ENCODE measurements around the gene HLA-DRA.
A peak's percentile ranks its signal among the peaks of the same experiment; 100 is the strongest.
"Not testable (repeated sequence)": the region's sequence is repeated elsewhere in the genome, so short reads cannot be mapped to it uniquely, and the experiment has no call there.

HLA-DRA gene

DNA sequence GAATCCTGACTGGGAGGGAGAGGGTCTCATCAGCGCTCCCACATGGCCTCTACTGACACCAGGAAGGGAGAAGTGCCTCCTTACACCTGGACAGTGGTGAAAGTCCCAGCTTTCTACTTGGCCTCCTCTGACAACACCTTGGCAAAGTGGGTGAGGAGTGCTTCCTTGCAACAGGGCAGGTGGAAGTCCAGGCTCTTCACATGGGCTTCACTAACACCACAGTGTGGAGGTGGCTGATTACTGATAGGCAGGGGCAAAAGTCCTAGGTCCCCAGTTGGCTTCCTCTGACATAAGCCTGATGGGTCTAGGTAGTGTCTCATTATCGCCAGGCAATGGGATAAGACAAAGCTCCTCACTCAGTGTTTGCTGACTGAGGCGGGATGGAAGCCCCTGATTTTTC, 9.5 kb upstream of the HLA-DRA start:
- no peak for DNase-seq (ENCODE audit: low read depth in 1 of 2, low spot score in 1 of 2)

DNA sequence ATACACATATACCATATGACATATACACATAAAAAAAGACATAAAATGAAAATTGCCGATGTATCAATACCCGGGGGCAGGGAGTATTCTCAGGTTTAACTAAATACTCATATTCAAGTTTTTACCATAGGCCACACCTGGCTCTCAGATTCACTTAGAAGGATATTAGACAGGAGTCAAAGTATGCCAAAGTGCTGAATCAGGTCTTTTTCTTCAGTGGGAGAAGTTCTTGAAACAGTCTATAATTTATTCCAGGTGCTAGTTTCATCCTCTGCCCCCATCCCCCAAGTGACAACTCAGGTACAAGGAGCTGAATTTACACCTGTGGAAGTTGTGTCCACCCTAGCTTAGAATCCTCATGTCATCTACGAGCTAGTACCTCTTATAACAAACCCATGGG, 8.5 kb upstream of the HLA-DRA start:
- DNase-seq (ENCODE audit: low read depth in 1 of 2, low spot score in 1 of 2): no peak

DNA sequence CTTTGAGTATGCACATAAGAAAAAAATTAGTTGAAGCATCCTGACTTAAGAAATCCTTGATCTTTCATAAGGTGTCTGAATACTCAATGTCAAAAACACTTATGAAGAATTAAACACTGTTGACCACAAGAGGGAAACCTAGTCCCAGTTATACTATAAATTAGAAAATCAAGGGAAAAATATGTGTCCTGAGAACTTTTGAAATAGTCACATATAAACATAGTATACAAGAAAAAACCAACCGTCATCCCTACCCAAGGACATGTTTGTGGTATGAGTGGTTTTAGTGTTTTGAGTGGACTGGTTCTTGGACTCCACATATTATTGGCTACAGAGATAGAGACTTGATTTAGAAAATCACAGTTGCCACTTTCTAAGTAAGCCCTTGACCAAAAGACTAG, 7.6 kb upstream of the HLA-DRA start:
- no peak for DNase-seq (ENCODE audit: low read depth in 1 of 2, low spot score in 1 of 2)

DNA sequence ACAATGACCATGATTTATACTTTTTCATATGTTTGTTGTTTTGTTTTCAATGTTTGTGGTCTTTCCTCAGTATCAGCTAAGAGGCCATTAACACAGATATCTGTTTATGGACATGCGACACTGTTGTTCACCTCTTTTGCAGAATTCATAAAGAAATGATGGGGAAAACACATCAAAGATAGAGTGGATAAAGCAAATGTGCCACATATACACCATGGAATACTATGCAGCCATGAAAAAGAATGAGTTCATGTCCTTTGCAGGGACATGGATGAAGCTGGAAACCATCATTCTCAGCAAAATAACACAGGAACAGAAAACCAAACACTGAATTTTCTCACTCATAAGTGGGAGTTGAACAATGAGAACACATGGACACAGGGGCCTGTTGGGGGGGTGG, 5.7 kb upstream of the HLA-DRA start:
- not testable (repeated sequence) for DNase-seq (ENCODE audit: low read depth in 1 of 2, low spot score in 1 of 2)

DNA sequence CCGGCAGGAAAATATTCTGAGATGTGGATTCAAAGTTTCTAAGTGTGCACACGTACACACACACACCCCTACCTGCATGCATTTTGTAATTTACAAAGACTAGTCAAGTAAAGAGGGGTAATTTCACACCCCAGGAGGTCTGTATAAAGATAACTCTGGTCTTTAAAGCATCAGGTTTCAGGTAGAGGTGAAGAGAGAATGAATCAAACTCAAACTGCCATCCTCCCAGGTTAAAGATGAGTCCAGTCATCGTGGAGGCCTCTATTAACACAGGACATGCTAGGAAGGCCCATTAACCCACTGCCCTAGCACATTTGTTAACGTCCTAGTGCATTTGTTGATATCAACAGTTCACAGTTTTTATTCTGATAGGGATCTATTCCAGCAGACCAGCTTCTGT, 3.5 kb upstream of the HLA-DRA start:
- no peak for DNase-seq (ENCODE audit: low read depth in 1 of 2, low spot score in 1 of 2)

DNA sequence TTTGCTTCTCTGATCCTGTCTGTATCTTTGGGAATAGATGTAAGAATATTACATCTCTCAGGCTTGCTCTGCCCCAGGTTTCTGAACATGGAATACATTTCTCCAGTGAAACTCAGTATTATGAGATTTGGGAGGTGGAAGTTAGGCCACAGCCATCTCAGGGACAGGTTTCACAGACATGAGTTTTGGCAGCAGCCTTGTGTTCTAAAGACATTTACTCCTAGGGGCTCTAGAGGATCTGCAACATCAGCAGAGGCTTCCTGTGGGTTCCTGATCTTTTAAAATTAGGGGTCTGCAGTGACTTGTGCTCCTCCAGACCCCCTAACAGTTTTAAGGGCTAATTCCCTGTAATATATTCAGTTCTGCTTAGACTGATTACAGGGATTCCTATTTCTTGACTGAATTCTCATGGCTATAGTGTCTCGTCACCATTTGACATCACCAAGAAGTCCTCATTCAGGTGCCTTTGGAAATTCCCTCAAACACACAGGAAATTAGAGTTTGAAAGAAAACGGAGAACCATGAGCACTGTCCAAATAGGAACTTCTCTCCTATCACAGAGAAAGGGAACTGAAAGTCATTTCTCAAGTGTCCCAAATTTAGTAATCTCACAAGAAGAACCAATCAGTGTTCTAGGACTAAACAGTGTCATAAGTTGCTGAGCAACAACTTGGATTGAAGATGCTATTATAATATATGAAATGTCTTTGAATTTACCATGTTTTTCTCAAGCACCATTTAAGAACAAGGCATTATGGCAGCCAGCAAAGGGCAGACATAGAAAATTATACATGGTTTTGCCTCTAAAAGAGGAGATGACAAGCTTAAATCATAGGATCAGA, 2.5 kb upstream of the HLA-DRA start:
- no peak for DNase-seq (ENCODE audit: low read depth in 1 of 2, low spot score in 1 of 2)

DNA sequence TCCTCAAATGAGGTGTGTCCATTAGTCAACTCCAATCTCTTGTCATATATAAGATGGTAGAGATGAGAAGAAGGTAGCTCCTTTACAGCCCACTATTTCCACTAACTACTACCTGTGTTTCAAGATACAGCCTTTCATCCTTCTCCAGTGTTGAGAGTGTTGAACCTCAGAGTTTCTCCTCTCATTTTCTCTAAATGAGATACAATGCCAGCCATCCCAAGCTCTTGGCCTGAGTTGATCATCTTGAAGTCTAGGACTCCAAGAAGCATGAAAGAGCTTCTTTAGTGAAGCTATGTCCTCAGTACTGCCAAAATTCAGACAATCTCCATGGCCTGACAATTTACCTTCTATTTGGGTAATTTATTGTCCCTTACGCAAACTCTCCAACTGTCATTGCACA, 548 bp upstream of the HLA-DRA start:
- no peak for DNase-seq (ENCODE audit: low read depth in 1 of 2, low spot score in 1 of 2)

DNA sequence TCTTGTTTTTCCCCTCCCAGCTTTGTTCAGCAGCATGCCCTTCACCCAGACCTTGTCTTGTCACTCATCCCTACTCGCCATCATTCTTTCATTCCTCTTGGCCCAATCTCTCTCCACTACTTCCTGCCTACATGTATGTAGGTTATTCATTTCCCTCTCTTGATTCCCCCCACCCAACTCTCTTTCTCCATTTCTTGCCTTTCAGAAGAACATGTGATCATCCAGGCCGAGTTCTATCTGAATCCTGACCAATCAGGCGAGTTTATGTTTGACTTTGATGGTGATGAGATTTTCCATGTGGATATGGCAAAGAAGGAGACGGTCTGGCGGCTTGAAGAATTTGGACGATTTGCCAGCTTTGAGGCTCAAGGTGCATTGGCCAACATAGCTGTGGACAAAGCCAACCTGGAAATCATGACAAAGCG, 2.6 kb downstream of the HLA-DRA start:
- no peak for DNase-seq (ENCODE audit: low read depth in 1 of 2, low spot score in 1 of 2)

DNA sequence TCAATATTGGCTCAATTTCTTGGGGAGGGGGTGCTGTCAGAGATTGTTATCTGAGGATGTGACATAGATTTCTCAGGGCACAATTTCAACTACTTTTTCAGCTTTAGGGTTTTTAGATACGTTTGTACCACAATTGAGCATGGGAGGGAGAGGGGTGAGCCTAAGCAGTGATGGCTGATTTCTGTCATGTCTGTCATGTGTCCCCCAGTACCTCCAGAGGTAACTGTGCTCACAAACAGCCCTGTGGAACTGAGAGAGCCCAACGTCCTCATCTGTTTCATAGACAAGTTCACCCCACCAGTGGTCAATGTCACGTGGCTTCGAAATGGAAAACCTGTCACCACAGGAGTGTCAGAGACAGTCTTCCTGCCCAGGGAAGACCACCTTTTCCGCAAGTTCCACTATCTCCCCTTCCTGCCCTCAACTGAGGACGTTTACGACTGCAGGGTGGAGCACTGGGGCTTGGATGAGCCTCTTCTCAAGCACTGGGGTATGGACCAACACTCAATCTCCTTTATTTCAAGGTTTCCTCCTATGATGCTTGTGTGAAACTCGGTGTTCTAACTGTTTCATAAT, 3.4 kb downstream of the HLA-DRA start:
- DNase-seq (ENCODE audit: low read depth in 1 of 2, low spot score in 1 of 2): no peak

DNA sequence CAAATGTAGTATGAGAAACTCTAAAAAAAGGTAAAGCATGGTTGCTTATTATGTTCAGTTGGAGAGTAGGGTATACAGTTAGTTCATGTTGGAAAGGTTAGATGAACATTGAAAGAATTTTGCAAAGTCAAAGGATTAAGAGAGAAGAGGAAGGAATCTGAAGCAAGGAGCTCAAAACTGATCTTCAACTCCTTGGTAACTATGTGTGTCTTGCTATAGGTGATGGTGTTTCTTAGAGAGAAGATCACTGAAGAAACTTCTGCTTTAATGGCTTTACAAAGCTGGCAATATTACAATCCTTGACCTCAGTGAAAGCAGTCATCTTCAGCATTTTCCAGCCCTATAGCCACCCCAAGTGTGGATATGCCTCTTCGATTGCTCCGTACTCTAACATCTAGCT, 4.7 kb downstream of the HLA-DRA start:
- DNase-seq (ENCODE audit: low read depth in 1 of 2, low spot score in 1 of 2): no peak

DNA sequence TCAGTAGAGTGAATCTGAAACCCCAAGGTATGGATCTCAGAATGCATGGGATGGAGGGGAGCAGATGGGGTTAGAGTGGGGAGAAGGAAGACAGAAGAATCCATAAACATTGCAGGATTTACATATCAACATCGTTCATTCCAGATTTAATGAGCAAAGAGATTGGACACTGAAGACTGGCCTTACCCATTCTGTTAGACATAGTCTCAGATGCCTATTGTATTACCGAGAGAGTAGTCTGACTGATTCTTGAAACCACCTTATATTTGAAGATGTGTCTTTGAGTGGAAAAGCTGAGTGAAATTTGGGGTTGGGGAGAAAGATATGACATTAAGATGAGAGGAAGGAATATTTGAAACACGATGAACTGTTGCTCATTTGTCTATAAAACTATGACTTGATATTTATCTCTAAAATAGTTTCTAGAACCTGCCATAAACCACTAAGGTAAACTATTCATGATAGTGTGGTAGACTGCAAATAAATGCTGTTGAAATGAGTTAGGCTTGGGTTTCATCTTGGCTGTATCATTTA, 5.7 kb downstream of the HLA-DRA start:
- DNase-seq (ENCODE audit: low read depth in 1 of 2, low spot score in 1 of 2): no peak

DNA sequence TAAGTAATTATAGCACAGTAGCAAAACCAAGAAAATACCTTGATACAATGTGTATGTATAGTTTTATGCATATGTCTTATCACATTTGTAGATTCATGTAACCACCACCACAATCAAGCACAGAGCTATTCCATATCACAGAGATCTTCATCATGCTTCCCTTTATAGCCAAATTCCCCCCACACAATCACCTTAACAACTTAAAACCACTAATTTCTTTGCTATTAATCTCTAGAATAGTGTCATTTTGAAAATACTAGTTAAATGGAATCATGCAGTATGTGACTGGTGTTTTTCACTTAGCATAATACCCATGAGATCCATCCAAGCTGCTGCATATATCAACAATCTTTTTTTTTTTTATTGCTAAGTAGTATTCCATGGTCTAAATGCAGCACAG, 8.2 kb downstream of the HLA-DRA start:
- no peak for DNase-seq (ENCODE audit: low read depth in 1 of 2, low spot score in 1 of 2)

DNA sequence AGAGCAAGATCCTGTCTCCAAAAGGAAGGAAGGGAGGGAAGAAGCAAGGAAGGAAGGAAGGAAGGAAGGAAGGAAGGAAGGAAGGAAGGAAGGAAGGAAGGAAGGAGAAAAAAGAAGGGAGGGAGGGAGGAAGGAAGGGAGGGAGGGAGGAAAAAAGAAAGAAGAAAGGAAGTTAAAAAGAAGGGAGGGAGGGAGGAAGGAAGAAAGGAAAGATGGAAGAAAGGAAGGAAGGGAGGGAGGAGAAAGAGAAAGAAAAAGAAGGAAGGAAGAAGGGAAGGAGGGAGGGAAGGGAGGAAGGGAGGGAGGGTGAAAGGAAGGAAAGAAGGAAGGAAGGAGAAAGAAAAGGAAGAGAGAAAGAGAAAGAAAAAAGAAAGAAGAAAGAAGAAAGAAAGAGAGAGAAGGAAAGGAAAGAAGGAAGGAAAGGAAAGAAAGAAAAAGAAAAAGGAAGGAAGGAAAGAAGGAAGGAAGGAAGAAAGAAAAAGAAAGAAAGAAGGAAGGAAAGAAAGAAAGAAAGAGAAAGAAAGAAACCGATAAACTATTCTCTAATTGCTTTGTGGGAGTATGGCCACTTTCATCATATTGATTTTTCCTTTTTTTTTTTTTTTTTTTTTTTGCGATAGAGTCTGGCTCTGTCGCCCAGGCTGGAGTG, 9.5 kb downstream of the HLA-DRA start:
- DNase-seq (ENCODE audit: low read depth in 1 of 2, low spot score in 1 of 2): no peak

DNA sequence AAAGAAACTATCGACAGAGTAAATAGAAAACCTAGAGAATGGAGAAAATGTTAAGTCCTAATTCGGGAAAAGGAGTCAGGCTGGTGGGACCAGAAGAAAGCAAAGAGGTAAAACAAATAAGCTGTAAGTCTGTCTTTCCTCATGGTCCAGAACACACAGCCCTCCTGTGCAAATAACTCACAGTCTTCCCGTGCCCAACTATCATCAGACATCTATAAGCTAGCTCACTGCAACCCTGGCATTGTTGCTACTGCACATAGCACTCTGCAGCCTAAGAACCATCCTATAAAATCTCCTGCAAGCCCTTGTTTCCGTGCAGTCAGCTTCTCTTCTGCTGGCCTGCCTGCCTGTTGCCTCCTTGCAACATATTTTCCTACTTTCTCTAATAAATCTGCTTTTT, 17.4 kb downstream of the HLA-DRA start:
- no peak for DNase-seq (ENCODE audit: low read depth in 1 of 2, low spot score in 1 of 2)

DNA sequence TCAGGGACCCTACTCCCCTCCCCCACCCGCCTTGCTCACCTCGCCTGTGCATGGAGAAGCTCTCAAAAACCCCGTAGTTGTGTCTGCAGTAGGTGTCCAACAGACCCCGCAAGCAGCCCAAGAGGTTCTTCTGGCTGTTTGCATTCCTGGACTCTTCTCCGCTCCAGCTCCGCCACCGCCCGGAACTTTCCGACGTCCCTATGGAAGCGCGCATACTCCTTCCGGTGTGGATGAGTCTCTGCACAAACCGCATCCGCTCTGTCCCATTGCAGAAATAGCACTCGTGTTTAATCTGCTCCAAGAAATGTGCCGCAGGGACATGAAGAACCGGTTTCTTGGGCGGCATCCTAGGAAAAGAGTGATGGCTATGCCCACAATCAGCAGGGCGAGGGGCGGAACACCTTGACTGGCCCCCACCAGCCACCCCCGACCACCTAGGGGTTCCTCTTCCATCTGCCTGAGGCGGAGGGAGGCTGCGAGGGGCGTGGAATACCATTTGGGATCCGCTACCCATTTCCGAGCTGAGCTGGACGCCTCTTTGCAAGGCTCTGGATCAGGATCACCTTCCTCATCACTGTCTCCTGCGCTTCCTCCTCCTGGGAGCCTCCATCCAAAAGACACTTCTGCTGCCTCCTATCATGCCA, 20.2 kb downstream of the HLA-DRA start:
- no peak for DNase-seq (ENCODE audit: low read depth in 1 of 2, low spot score in 1 of 2)

DNA sequence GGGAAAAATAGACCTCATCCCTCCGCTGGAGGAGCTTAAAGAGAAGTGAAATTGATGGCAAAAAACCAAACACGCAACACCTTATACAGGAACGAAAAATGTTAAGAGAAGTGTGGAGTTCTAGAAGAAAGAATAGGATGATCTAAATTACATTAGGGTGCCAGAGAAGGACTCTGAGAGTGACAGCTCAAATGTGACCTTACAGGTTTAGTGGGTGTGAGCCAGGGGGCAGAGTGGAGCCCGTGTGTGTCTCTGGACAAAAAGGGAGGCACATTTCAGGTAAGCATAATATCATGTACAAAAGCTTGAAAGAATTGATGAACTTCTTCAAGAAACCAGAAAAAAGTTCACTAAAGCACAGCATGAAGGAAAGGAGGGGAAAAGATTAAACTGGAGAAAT, 20.8 kb downstream of the HLA-DRA start:
- no peak for DNase-seq (ENCODE audit: low read depth in 1 of 2, low spot score in 1 of 2)

DNA sequence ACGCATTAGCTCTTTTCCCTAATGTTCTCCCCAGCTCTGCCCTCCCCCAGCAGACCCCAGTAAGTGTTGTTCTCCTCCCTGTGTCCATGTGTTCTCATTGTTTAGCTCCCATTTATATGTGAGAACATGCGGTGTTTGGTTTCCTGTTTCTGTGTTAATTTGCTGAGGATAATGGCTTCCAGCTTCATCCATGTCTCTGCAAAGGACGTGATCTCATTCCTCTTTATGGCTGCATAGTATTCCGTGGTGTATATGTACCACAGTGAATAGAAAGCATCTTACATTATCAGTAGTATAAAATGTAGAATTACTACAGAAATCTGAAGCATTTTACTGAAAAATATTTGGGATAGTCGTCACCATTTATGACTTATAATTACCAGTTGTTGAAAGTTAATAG, 21.8 kb downstream of the HLA-DRA start:
- DNase-seq (ENCODE audit: low read depth in 1 of 2, low spot score in 1 of 2): no peak

DNA sequence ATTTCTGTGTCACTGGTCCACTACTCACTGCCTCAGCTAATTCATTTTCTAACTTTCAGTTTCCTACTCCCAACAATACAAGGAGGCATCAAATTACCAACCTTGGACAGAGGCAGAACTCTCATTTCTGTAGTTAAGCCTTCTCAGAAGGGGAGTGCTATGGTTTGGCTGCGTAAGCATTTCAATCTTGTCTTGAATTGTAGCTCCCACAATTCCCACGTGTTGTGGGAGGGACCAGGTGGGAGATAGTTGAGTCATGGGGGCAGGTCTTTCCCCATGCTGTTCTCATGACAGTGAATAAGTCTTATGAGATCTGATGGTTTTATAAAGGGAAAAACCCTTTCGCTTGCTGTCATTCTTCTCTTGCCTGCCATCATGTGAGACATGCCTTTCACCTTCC, 22.9 kb downstream of the HLA-DRA start:
- peak in 1 of 2 donors; percentile 43 for DNase-seq (ENCODE audit: low read depth in 1 of 2, low spot score in 1 of 2)

DNA sequence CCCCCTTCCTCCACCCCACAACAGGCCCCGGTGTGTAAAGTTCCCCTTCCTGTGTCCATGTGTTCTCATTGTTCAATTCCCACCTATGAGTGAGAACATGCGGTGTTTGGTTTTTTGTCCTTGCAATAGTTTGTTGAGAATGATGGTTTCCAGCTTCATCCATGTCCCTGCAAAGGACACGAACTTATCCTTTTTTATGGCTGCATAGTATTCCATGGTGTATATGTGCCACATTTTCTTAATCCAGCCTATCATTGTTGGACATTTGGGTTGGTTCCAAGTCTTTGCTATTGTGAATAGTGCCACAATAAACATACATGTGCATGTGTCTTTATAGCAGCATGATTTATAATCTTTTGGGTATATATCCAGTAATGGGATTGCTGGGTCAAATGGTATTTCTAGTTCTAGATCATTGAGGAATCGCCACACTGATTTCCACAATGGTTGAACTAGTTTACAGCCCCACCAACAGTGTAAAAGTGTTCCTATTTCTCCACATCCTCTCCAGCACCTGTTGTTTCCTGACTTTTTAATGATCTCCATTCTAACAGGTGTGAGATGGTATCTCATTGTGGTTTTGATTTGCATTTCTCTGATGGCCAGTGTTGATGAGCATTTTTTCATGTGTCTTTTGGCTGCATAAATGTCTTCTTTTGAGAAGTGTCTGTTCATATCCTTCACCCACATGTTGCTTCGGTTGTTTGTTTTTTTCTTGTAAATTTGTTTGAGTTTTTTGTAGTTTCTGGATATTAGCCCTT, 28.2 kb downstream of the HLA-DRA start:
- not testable (repeated sequence) for DNase-seq (ENCODE audit: low read depth in 1 of 2, low spot score in 1 of 2)

DNA sequence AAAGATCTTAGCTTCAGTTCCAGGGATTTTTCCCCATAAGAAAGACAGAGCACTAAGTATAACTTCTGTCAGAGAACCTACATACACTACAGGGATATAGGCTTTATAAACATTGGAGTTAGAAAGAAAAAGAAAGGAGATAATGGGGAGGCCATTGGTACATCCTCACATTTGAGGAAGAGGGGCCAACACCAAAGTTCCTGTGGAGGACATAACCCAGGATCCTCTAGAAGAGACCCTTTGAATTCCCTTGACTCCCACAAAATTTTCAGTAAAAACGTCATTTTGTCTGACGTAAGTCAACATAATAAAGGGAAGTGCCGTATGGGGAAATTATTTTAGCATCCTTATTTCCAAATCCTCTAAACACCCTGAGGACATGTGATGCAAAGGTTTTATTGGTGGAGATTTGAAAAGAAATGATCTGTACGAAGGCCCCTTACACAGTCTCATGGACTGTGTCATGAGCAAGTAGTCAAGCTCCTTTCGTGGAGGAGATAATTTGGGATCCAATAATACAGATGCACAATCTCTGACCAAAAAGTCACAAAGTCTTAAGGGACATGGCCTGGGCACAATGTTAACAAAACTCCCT, 33.2 kb downstream of the HLA-DRA start:
- no peak for DNase-seq (ENCODE audit: low read depth in 1 of 2, low spot score in 1 of 2)
